Measurements from ENCODE around the gene GBF1.

GRCh38 chr10:102312683-102313082 lies 67.4 kb downstream of the GBF1 start:
- TF ChIP-seq POLR2A (IDR thresholded peaks at IDR 0.05; ENCODE audit: insufficient read depth in 1 of 2, low read depth in 2 of 2, low read length in 2 of 2) (no peak), ATF2 (CRISPR knock-in tag; IDR thresholded peaks at IDR 0.05) (no peak), ZNF274 (CRISPR knock-in tag; IDR thresholded peaks at IDR 0.05) (no peak), CTCF (CRISPR knock-in tag; IDR thresholded peaks at IDR 0.05) (no peak), ZNF121 (CRISPR knock-in tag; IDR thresholded peaks at IDR 0.05) (no peak), PCBP2 (optimal IDR thresholded peaks at IDR 0.05; ENCODE audit: low read depth, low read length, poor library complexity, severe bottlenecking) (no peak), ZNF549 (CRISPR knock-in tag; IDR thresholded peaks at IDR 0.05) (no peak), POLR2AphosphoS5 (IDR thresholded peaks at IDR 0.05; ENCODE audit: low read depth, low read length) (no peak), JUND (CRISPR knock-in tag; IDR thresholded peaks at IDR 0.05) (no peak), ZNF512B (CRISPR knock-in tag; IDR thresholded peaks at IDR 0.05; ENCODE audit: borderline replicate concordance) (no peak), KDM1A (CRISPR knock-in tag; IDR thresholded peaks at IDR 0.05) (no peak), KDM5B (CRISPR knock-in tag; IDR thresholded peaks at IDR 0.05; ENCODE audit: borderline replicate concordance) (no peak)
